ENCODE results near the gene CHST6.
"Not testable (repeated sequence)": the region's sequence is repeated elsewhere in the genome, so short reads cannot be mapped to it uniquely, and the experiment has no call there.

Gene CHST6

DNA sequence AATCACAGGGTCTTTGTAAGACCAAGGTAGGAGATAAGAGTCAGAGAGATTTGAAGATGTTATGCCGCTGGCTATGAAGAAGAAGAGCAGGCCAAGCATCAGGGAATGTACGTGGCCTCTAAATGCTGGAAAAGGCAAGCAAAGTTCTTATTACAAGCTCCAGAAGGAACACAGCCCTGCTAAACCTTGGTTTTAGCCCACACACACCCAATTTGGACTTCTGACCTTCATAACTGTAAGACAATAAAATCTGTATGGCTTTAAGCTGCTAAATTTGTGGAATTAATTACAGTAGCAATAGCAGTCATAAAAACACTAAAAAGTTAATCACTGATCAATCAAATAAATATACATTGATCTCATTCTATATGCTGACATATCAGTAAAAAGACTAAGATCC lies 36.8 kb downstream of the CHST6 start:
- H3K4me3 ChIP-seq (ENCODE audit: low read length), result no peak overlapping the region
- peaks cover 67% of the 10 kb centered on the region for H4K20me1 ChIP-seq (ENCODE audit: insufficient read depth, low read length)
- no peak overlapping the region for H2AFZ ChIP-seq (ENCODE audit: low read depth, low read length)
- no peak overlapping the region for H3K4me2 ChIP-seq (ENCODE audit: low read length)
- TF ChIP-seq, protein P1, sequence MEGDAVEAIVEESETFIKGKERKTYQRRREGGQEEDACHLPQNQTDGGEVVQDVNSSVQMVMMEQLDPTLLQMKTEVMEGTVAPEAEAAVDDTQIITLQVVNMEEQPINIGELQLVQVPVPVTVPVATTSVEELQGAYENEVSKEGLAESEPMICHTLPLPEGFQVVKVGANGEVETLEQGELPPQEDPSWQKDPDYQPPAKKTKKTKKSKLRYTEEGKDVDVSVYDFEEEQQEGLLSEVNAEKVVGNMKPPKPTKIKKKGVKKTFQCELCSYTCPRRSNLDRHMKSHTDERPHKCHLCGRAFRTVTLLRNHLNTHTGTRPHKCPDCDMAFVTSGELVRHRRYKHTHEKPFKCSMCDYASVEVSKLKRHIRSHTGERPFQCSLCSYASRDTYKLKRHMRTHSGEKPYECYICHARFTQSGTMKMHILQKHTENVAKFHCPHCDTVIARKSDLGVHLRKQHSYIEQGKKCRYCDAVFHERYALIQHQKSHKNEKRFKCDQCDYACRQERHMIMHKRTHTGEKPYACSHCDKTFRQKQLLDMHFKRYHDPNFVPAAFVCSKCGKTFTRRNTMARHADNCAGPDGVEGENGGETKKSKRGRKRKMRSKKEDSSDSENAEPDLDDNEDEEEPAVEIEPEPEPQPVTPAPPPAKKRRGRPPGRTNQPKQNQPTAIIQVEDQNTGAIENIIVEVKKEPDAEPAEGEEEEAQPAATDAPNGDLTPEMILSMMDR (IDR thresholded peaks at IDR 0.05; ENCODE audit: low read depth, low read length), result no peak
- no peak for TF ChIP-seq EZH2phosphoT487 (IDR thresholded peaks at IDR 0.05; ENCODE audit: low read depth)
- H3K9ac ChIP-seq (ENCODE audit: low read length), result no peak overlapping the region
- no peaks in the 10 kb centered on the region for H3K9me3 ChIP-seq (ENCODE audit: insufficient read depth, low read length)
- peaks cover 7% of the 10 kb centered on the region for H3K4me1 ChIP-seq (ENCODE audit: low read length)
- no peak overlapping the region for H3K27ac ChIP-seq (ENCODE audit: low read length)
- peaks cover 2% of the 10 kb centered on the region for H3K36me3 ChIP-seq (replicated peaks; ENCODE audit: low read depth, low read length)
- H3K79me2 ChIP-seq (ENCODE audit: low read length), result peaks cover 86% of the 10 kb centered on the region
- no peaks in the 10 kb centered on the region for H3K27me3 ChIP-seq (ENCODE audit: low read depth, low read length)

- Histone ChIP-seq H3K4me2 (ENCODE audit: low read length) (no peak overlapping the region), H2AFZ (ENCODE audit: low read depth, low read length) (no peak overlapping the region), H4K20me1 (ENCODE audit: insufficient read depth, low read length) (peaks cover 69% of the 10 kb centered on the region), H3K27me3 (ENCODE audit: low read depth, low read length) (no peaks in the 10 kb centered on the region), H3K36me3 (replicated peaks; ENCODE audit: low read depth, low read length) (peaks cover 2% of the 10 kb centered on the region), H3K9me3 (ENCODE audit: insufficient read depth, low read length) (no peaks in the 10 kb centered on the region), H3K4me1 (ENCODE audit: low read length) (peaks cover 6% of the 10 kb centered on the region), H3K79me2 (ENCODE audit: low read length) (peaks cover 86% of the 10 kb centered on the region), H3K9ac (ENCODE audit: low read length) (no peak overlapping the region), H3K4me3 (ENCODE audit: low read length) (no peak overlapping the region), H3K27ac (ENCODE audit: low read length) (no peak overlapping the region)
- TF ChIP-seq EZH2phosphoT487 (IDR thresholded peaks at IDR 0.05; ENCODE audit: low read depth), result no peak
- TF ChIP-seq, protein P1 (IDR thresholded peaks at IDR 0.05; ENCODE audit: low read depth, low read length), result no peak
Observed at GRCh38 chr16:75458029-75458428, 37.2 kb downstream of the CHST6 start.

GRCh38 chr16:75457485-75458021 lies 37.7 kb downstream of the CHST6 start:
- Histone ChIP-seq H3K4me1 (ENCODE audit: low read length) (peaks cover 2% of the 10 kb centered on the region), H3K9me3 (ENCODE audit: insufficient read depth, low read length) (no peaks in the 10 kb centered on the region), H3K36me3 (replicated peaks; ENCODE audit: low read depth, low read length) (peaks cover 2% of the 10 kb centered on the region), H3K4me3 (ENCODE audit: low read length) (no peak overlapping the region), H2AFZ (ENCODE audit: low read depth, low read length) (no peak overlapping the region), H3K9ac (ENCODE audit: low read length) (no peak overlapping the region), H3K27ac (ENCODE audit: low read length) (no peak overlapping the region), H3K4me2 (ENCODE audit: low read length) (no peak overlapping the region), H3K27me3 (ENCODE audit: low read depth, low read length) (no peaks in the 10 kb centered on the region), H4K20me1 (ENCODE audit: insufficient read depth, low read length) (peaks cover 69% of the 10 kb centered on the region), H3K79me2 (ENCODE audit: low read length) (peaks cover 86% of the 10 kb centered on the region)
- TF ChIP-seq EZH2phosphoT487 (IDR thresholded peaks at IDR 0.05; ENCODE audit: low read depth), result no peak
- TF ChIP-seq, protein P1 (IDR thresholded peaks at IDR 0.05; ENCODE audit: low read depth, low read length), result no peak

DNA sequence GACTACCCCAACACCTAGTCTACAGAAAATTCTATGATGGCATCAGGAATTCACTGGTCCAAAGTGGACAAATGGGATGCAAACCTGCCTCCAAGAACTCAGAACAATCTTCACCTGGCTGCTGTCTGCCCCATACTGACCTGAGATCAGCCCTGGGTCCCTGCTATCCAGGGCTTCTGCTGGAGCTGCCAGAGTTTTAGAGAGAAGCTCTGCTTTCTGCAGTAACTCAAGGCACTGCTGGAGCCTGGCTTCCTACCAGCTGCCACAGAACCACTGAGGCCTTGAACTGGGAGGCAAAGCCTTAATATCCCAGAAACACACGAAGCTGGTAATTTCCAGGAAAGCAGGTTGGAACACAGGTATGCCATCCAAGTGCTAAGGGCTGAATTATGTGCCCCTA lies 38.3 kb downstream of the CHST6 start:
- Histone ChIP-seq H3K9ac (ENCODE audit: low read length) (no peak overlapping the region), H3K27ac (ENCODE audit: low read length) (no peak overlapping the region), H2AFZ (ENCODE audit: low read depth, low read length) (no peak overlapping the region), H3K4me3 (ENCODE audit: low read length) (no peak overlapping the region), H3K79me2 (ENCODE audit: low read length) (peaks cover 84% of the 10 kb centered on the region), H3K36me3 (replicated peaks; ENCODE audit: low read depth, low read length) (peaks cover 2% of the 10 kb centered on the region), H3K9me3 (ENCODE audit: insufficient read depth, low read length) (no peaks in the 10 kb centered on the region), H3K4me1 (ENCODE audit: low read length) (no peaks in the 10 kb centered on the region), H4K20me1 (ENCODE audit: insufficient read depth, low read length) (peaks cover 67% of the 10 kb centered on the region), H3K27me3 (ENCODE audit: low read depth, low read length) (no peaks in the 10 kb centered on the region), H3K4me2 (ENCODE audit: low read length) (no peak overlapping the region)
- TF ChIP-seq EZH2phosphoT487 (IDR thresholded peaks at IDR 0.05; ENCODE audit: low read depth), result no peak
- TF ChIP-seq, protein P1 (IDR thresholded peaks at IDR 0.05; ENCODE audit: low read depth, low read length), result no peak

GRCh38 chr16:75456486-75456885 lies 38.8 kb downstream of the CHST6 start:
- H3K9me3 ChIP-seq (ENCODE audit: insufficient read depth, low read length); H2AFZ ChIP-seq (ENCODE audit: low read depth, low read length); H3K4me1 ChIP-seq (ENCODE audit: low read length); H3K4me2 ChIP-seq (ENCODE audit: low read length); H3K27me3 ChIP-seq (ENCODE audit: low read depth, low read length); H3K27ac ChIP-seq (ENCODE audit: low read length); H3K4me3 ChIP-seq (ENCODE audit: low read length); H3K9ac ChIP-seq (ENCODE audit: low read length); H3K36me3 ChIP-seq (replicated peaks; ENCODE audit: low read depth, low read length): not testable (repeated sequence)
- H4K20me1 ChIP-seq (ENCODE audit: insufficient read depth, low read length), result peaks cover 63% of the 10 kb centered on the region
- H3K79me2 ChIP-seq (ENCODE audit: low read length), result peaks cover 79% of the 10 kb centered on the region

Data from OCI-LY3 (cell line).